Subcutaneous abdominal adipose tissue (tissue), 5 donors: ENCODE results near the gene PCDHGA5.

Experiments used
- H3K27ac ChIP-seq: one replicate; pipeline ENCODE4 v1.7.0; 2013; ENCODE audit warnings: low read depth, mild to moderate bottlenecking, inconsistent platforms, low read length, moderate library complexity
- H3K27me3 ChIP-seq, 5 donors: one replicate each; pipeline ENCODE4 v1.7.0; 2013; ENCODE audit warnings: low read length in 5 of 5, inconsistent platforms in 1 of 5; ENCODE audit not compliant: control insufficient read depth in 5 of 5, insufficient read depth in 4 of 5
- H3K36me3 ChIP-seq, 5 donors: one replicate each; pipeline ENCODE4 v1.7.0; 2013; ENCODE audit warnings: low read length in 5 of 5; ENCODE audit not compliant: control insufficient read depth in 5 of 5, insufficient read depth in 5 of 5
- H3K4me1 ChIP-seq, 5 donors: one replicate each; pipeline ENCODE4 v1.7.0; 2013; ENCODE audit warnings: low read length in 5 of 5, mild to moderate bottlenecking in 3 of 5, moderate library complexity in 1 of 5; ENCODE audit not compliant: control insufficient read depth in 5 of 5, insufficient read depth in 5 of 5
- H3K4me3 ChIP-seq, 5 donors: one replicate each; pipeline ENCODE4 v1.7.0; 2013; ENCODE audit warnings: low read length in 5 of 5, low read depth in 1 of 5
- H3K9ac ChIP-seq, 5 donors: one replicate each; pipeline ENCODE4 v1.7.0; 2013; ENCODE audit warnings: low read length in 5 of 5, mild to moderate bottlenecking in 4 of 5, moderate library complexity in 3 of 5
- H3K9me3 ChIP-seq, 5 donors: one replicate each; pipeline ENCODE4 v1.7.0; 2013; ENCODE audit warnings: low read length in 5 of 5; ENCODE audit not compliant: control insufficient read depth in 5 of 5
- donor health status: healthy.
- donor health status: healthy.
- donor health status: healthy.
- donor health status: healthy.
- donor health status: healthy.

The PCDHGA5 gene

GRCh38 chr5:141349917-141350619 lies 13.9 kb upstream of the PCDHGA5 start, which contains the start of gene PCDHGB1:
Gene PCDHGB1, plus strand, starts transcription at chr5:141350099. Its CDS starts 162 bp downstream, at chr5:141350261.
- Histone ChIP-seq H3K27ac (no peak within 1 kb of the TSS), H3K9me3 (peaks cover 26 to 60% (median 52%) of the 10 kb centered on the region in 5 donors), H3K36me3 (no peaks in the 10 kb centered on the region), H3K4me1 (peaks cover 0 to 6% (median 2%) of the 10 kb centered on the region in 5 donors), H3K4me3 (peak within 1 kb of the TSS; percentile 34 to 63 (median 39)), H3K9ac (no peak within 1 kb of the TSS), H3K27me3 (peaks cover 0 to 17% (median 6%) of the 10 kb centered on the region in 5 donors)

- Histone ChIP-seq H3K4me1 (peaks cover 0 to 11% (median 8%) of the 10 kb centered on the region in 5 donors), H3K4me3 (peak overlapping the region in 3 of 5 donors; percentile 14 to 35 (median 25)), H3K27me3 (peaks cover 0 to 18% (median 6%) of the 10 kb centered on the region in 5 donors), H3K9me3 (peaks cover 36 to 70% (median 58%) of the 10 kb centered on the region in 5 donors), H3K9ac (no peak overlapping the region), H3K36me3 (no peaks in the 10 kb centered on the region), H3K27ac (no peak overlapping the region)
These were observed 12.4 kb upstream of the PCDHGA5 start for GRCh38 chr5:141351591-141351990.

GRCh38 chr5:141354900-141355469 lies 9.0 kb upstream of the PCDHGA5 start, which contains the start of gene PCDHGA4:
Gene PCDHGA4, plus strand, starts transcription at chr5:141355021. Its CDS starts 87 bp downstream, at chr5:141355108.
- Histone ChIP-seq H3K4me1 (peaks cover 0 to 11% (median 9%) of the 10 kb centered on the region in 5 donors), H3K36me3 (no peaks in the 10 kb centered on the region), H3K27ac (no peak within 1 kb of the TSS), H3K9ac (no peak within 1 kb of the TSS), H3K9me3 (peaks cover 43 to 77% (median 65%) of the 10 kb centered on the region in 5 donors), H3K4me3 (peak within 1 kb of the TSS; percentile 43 to 62 (median 57)), H3K27me3 (peaks cover 0 to 19% (median 6%) of the 10 kb centered on the region in 5 donors)

GRCh38 chr5:141355641-141356040 lies 8.3 kb upstream of the PCDHGA5 start:
- Histone ChIP-seq H3K4me3 (peak overlapping the region; percentile 43 to 60 (median 56)), H3K27ac (no peak overlapping the region)

GRCh38 chr5:141356133-141356532 lies 7.8 kb upstream of the PCDHGA5 start:
- Histone ChIP-seq H3K36me3 (no peaks in the 10 kb centered on the region), H3K4me3 (peak overlapping the region in 4 of 5 donors; percentile 39 to 60 (median 54)), H3K4me1 (peaks cover 0 to 11% (median 7%) of the 10 kb centered on the region in 5 donors), H3K9me3 (peaks cover 45 to 78% (median 65%) of the 10 kb centered on the region in 5 donors), H3K27me3 (peaks cover 0 to 12% (median 6%) of the 10 kb centered on the region in 5 donors), H3K27ac (no peak overlapping the region), H3K9ac (no peak overlapping the region)

More at GRCh38 chr5:141355641-141356040, 8.3 kb upstream of the PCDHGA5 start:
- Histone ChIP-seq H3K9ac (no peak overlapping the region), H3K9me3 (peaks cover 45 to 78% (median 65%) of the 10 kb centered on the region in 5 donors), H3K36me3 (no peaks in the 10 kb centered on the region), H3K27me3 (peaks cover 0 to 17% (median 6%) of the 10 kb centered on the region in 5 donors), H3K4me1 (peaks cover 0 to 11% (median 7%) of the 10 kb centered on the region in 5 donors)

GRCh38 chr5:141356950-141357349 lies 7.0 kb upstream of the PCDHGA5 start:
- Histone ChIP-seq H3K4me1 (peaks cover 0 to 11% (median 7%) of the 10 kb centered on the region in 5 donors), H3K9me3 (peaks cover 44 to 79% (median 65%) of the 10 kb centered on the region in 5 donors), H3K4me3 (peak overlapping the region; percentile 33 to 43 (median 38))

GRCh38 chr5:141359790-141360426 lies 4.1 kb upstream of the PCDHGA5 start, which contains the start of gene PCDHGB2:
Gene PCDHGB2, plus strand, starts transcription at chr5:141359994. Its CDS starts 142 bp downstream, at chr5:141360136.
- H3K27me3 ChIP-seq = peaks cover 0 to 12% (median 5%) of the 10 kb centered on the region in 5 donors
- peaks cover 56 to 86% (median 78%) of the 10 kb centered on the region in 5 donors for H3K9me3 ChIP-seq
- H3K4me3 ChIP-seq = peak within 1 kb of the TSS; percentile 27 to 63 (median 47)

More at GRCh38 chr5:141356950-141357349, 7.0 kb upstream of the PCDHGA5 start:
- H3K36me3 ChIP-seq = no peaks in the 10 kb centered on the region
- H3K27ac ChIP-seq = no peak overlapping the region
- no peak overlapping the region for H3K9ac ChIP-seq
- peaks cover 0 to 6% (median 0%) of the 10 kb centered on the region in 5 donors for H3K27me3 ChIP-seq

GRCh38 chr5:141360685-141361084 lies 3.3 kb upstream of the PCDHGA5 start:
- Histone ChIP-seq H3K27me3 (peaks cover 0 to 15% (median 5%) of the 10 kb centered on the region in 5 donors), H3K4me1 (peaks cover 0 to 3% (median 0%) of the 10 kb centered on the region in 5 donors), H3K27ac (no peak overlapping the region), H3K9ac (no peak overlapping the region), H3K4me3 (peak overlapping the region; percentile 18 to 63 (median 47)), H3K9me3 (peaks cover 57 to 88% (median 79%) of the 10 kb centered on the region in 5 donors), H3K36me3 (no peaks in the 10 kb centered on the region)

More at GRCh38 chr5:141359790-141360426, 4.1 kb upstream of the PCDHGA5 start, which contains the start of gene PCDHGB2:
- Histone ChIP-seq H3K36me3 (no peaks in the 10 kb centered on the region), H3K27ac (no peak within 1 kb of the TSS), H3K4me1 (peaks cover 0 to 11% (median 7%) of the 10 kb centered on the region in 5 donors), H3K9ac (no peak within 1 kb of the TSS)

GRCh38 chr5:141362719-141363118 lies 1.2 kb upstream of the PCDHGA5 start:
- Histone ChIP-seq H3K27ac (no peak overlapping the region), H3K9ac (no peak overlapping the region), H3K27me3 (peaks cover 0 to 16% (median 11%) of the 10 kb centered on the region in 5 donors), H3K4me1 (peaks cover 0 to 3% (median 0%) of the 10 kb centered on the region in 5 donors), H3K36me3 (no peaks in the 10 kb centered on the region), H3K4me3 (peak overlapping the region in 3 of 5 donors; percentile 20 to 49 (median 38)), H3K9me3 (peaks cover 48 to 79% (median 74%) of the 10 kb centered on the region in 5 donors)
